ENCODE data around the gene PLEKHA3.
"Not testable (repeated sequence)": the region's sequence is repeated elsewhere in the genome, so short reads cannot be mapped to it uniquely, and the experiment has no call there.

PLEKHA3 gene

DNA sequence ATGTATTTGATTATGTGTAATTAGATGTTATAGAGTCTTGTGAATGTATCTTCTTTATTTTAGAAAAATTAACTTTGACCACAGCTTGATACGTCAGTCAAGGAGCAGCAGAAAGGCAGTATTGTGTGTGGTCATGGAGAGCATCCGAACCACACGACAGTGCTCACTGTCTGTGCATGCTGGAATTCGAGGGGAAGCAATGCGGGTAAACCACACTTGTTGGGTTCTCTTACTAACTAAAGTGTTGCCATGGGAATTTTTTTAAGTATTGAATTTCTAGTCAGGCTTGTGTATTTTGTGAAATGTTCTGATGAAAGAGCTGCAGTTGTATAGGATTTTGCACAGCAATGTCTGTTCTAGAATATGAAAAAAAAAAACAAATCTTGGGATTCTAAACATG is 24.3 kb upstream of the PLEKHA3 start:
- Histone ChIP-seq H4K20me1 (ENCODE audit: insufficient read depth, low read length, poor library complexity, severe bottlenecking) (no peaks in the 10 kb centered on the region), H3K79me2 (ENCODE audit: insufficient read depth, low read length) (peaks cover 12% of the 10 kb centered on the region; the same call in 1 of the 2 replicates), H3K9ac (ENCODE audit: low read depth, low read length, poor library complexity, severe bottlenecking) (no peak overlapping the region), H3K4me1 (ENCODE audit: insufficient read depth, low read length, poor library complexity, severe bottlenecking) (peaks cover 9% of the 10 kb centered on the region), H3K9me2 (replicated peaks; ENCODE audit: low read depth, low read length) (no peaks in the 10 kb centered on the region), H3K4me3 (ENCODE audit: low read length, poor library complexity, severe bottlenecking) (no peak overlapping the region), H3K4me2 (ENCODE audit: low read depth, low read length, poor library complexity, severe bottlenecking) (no peak overlapping the region), H3K9me3 (ENCODE audit: insufficient read depth, low read depth, low read length) (no peaks in the 10 kb centered on the region), H3K27me3 (ENCODE audit: insufficient read depth, low read length, poor library complexity, severe bottlenecking) (no peaks in the 10 kb centered on the region), H2AFZ (ENCODE audit: low read length) (no peak overlapping the region), H3K36me3 (ENCODE audit: insufficient read depth, low read length) (no peaks in the 10 kb centered on the region), H3F3A (ENCODE audit: low read depth) (no peaks in the 10 kb centered on the region)
- no peak for TF ChIP-seq EZH2phosphoT487 (IDR thresholded peaks at IDR 0.05; ENCODE audit: borderline replicate concordance)
- TF ChIP-seq, protein P1, sequence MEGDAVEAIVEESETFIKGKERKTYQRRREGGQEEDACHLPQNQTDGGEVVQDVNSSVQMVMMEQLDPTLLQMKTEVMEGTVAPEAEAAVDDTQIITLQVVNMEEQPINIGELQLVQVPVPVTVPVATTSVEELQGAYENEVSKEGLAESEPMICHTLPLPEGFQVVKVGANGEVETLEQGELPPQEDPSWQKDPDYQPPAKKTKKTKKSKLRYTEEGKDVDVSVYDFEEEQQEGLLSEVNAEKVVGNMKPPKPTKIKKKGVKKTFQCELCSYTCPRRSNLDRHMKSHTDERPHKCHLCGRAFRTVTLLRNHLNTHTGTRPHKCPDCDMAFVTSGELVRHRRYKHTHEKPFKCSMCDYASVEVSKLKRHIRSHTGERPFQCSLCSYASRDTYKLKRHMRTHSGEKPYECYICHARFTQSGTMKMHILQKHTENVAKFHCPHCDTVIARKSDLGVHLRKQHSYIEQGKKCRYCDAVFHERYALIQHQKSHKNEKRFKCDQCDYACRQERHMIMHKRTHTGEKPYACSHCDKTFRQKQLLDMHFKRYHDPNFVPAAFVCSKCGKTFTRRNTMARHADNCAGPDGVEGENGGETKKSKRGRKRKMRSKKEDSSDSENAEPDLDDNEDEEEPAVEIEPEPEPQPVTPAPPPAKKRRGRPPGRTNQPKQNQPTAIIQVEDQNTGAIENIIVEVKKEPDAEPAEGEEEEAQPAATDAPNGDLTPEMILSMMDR (conservative IDR thresholded peaks at IDR 0.05; ENCODE audit: low read length), result no peak

- Histone ChIP-seq H3K4me1 (ENCODE audit: insufficient read depth, low read length, poor library complexity, severe bottlenecking) (peaks cover 5% of the 10 kb centered on the region), H3K79me2 (ENCODE audit: insufficient read depth, low read length) (peaks cover under 1% of the 10 kb centered on the region; the same call in 1 of the 2 replicates), H3F3A (ENCODE audit: low read depth) (no peaks in the 10 kb centered on the region), H3K9me3 (ENCODE audit: insufficient read depth, low read depth, low read length) (no peaks in the 10 kb centered on the region), H3K4me2 (ENCODE audit: low read depth, low read length, poor library complexity, severe bottlenecking) (no peak overlapping the region), H4K20me1 (ENCODE audit: insufficient read depth, low read length, poor library complexity, severe bottlenecking) (no peaks in the 10 kb centered on the region), H3K9ac (ENCODE audit: low read depth, low read length, poor library complexity, severe bottlenecking) (no peak overlapping the region), H3K36me3 (ENCODE audit: insufficient read depth, low read length) (no peaks in the 10 kb centered on the region), H2AFZ (ENCODE audit: low read length) (no peak overlapping the region), H3K9me2 (replicated peaks; ENCODE audit: low read depth, low read length) (no peaks in the 10 kb centered on the region), H3K27me3 (ENCODE audit: insufficient read depth, low read length, poor library complexity, severe bottlenecking) (no peaks in the 10 kb centered on the region), H3K4me3 (ENCODE audit: low read length, poor library complexity, severe bottlenecking) (no peak overlapping the region)
- TF ChIP-seq, protein P1 (conservative IDR thresholded peaks at IDR 0.05; ENCODE audit: low read length), result no peak
- TF ChIP-seq EZH2phosphoT487 (IDR thresholded peaks at IDR 0.05; ENCODE audit: borderline replicate concordance), result no peak
Measured at GRCh38 chr2:178457390-178457886, 22.8 kb upstream of the PLEKHA3 start.

- no peaks in the 10 kb centered on the region for H3K9me2 ChIP-seq (replicated peaks; ENCODE audit: low read depth, low read length)
- H3K36me3 ChIP-seq (ENCODE audit: insufficient read depth, low read length), result peaks cover 8% of the 10 kb centered on the region; the same call in 1 of the 2 replicates
- 0 out of 2 replicates have a peak, but pooled peaks cover 4% of the 10 kb centered on the region for H3K79me2 ChIP-seq (ENCODE audit: insufficient read depth, low read length)
- H4K20me1 ChIP-seq (ENCODE audit: insufficient read depth, low read length, poor library complexity, severe bottlenecking), result no peaks in the 10 kb centered on the region
- no peaks in the 10 kb centered on the region for H3F3A ChIP-seq (ENCODE audit: low read depth)
- no peak overlapping the region for H3K4me2 ChIP-seq (ENCODE audit: low read depth, low read length, poor library complexity, severe bottlenecking)
- no peaks in the 10 kb centered on the region for H3K9me3 ChIP-seq (ENCODE audit: insufficient read depth, low read depth, low read length)
- H2AFZ ChIP-seq (ENCODE audit: low read length), result no peak overlapping the region
- no peak for TF ChIP-seq EZH2phosphoT487 (IDR thresholded peaks at IDR 0.05; ENCODE audit: borderline replicate concordance)
- TF ChIP-seq, protein P1 (conservative IDR thresholded peaks at IDR 0.05; ENCODE audit: low read length), result no peak
- H3K4me3 ChIP-seq (ENCODE audit: low read length, poor library complexity, severe bottlenecking), result no peak overlapping the region
- H3K4me1 ChIP-seq (ENCODE audit: insufficient read depth, low read length, poor library complexity, severe bottlenecking), result no peaks in the 10 kb centered on the region
- no peaks in the 10 kb centered on the region for H3K27me3 ChIP-seq (ENCODE audit: insufficient read depth, low read length, poor library complexity, severe bottlenecking)
- no peak overlapping the region for H3K9ac ChIP-seq (ENCODE audit: low read depth, low read length, poor library complexity, severe bottlenecking)
Measured at GRCh38 chr2:178469219-178469849, 10.9 kb upstream of the PLEKHA3 start.

DNA sequence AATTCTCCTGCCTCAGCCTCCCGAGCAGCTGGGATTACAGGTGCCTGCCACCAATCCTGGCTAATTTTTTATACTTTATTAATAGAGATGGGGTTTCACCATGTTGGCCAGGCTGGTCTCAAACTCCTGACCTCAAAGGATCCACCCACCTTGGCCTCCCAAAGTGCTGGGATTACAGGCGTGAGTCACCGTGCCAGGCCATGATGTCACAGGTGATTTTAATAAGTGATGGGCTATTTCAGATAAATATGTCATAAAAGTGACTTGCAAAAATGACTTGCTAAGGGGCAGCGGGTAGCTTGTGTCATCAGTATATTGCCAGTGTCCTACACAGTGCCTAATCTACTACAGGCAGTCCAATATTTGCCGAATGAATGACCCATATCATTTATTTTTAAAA is 8.9 kb upstream of the PLEKHA3 start:
- not testable (repeated sequence) for H3K27me3 ChIP-seq (ENCODE audit: insufficient read depth, low read length, poor library complexity, severe bottlenecking); H3K9me2 ChIP-seq (replicated peaks; ENCODE audit: low read depth, low read length)

More for the DNA sequence above, 8.9 kb upstream of the PLEKHA3 start:
- H3K36me3 ChIP-seq (ENCODE audit: insufficient read depth, low read length); H2AFZ ChIP-seq (ENCODE audit: low read length); H3F3A ChIP-seq (ENCODE audit: low read depth); H3K79me2 ChIP-seq (ENCODE audit: insufficient read depth, low read length); H3K9me3 ChIP-seq (ENCODE audit: insufficient read depth, low read depth, low read length); H3K4me2 ChIP-seq (ENCODE audit: low read depth, low read length, poor library complexity, severe bottlenecking); H3K9ac ChIP-seq (ENCODE audit: low read depth, low read length, poor library complexity, severe bottlenecking); H3K4me3 ChIP-seq (ENCODE audit: low read length, poor library complexity, severe bottlenecking); H4K20me1 ChIP-seq (ENCODE audit: insufficient read depth, low read length, poor library complexity, severe bottlenecking); H3K4me1 ChIP-seq (ENCODE audit: insufficient read depth, low read length, poor library complexity, severe bottlenecking): not testable (repeated sequence)
